Parathyroid adenoma (tissue), 2 donors: ENCODE data around the gene PLIN1.

Experiments
- H2AFZ ChIP-seq: fragments of 300-600 bp; sonication (generic); one replicate; pipeline ENCODE4 v1.7.0; 2017; ENCODE audit warnings: antibody characterized with exemption, mild to moderate bottlenecking
- H3K27ac ChIP-seq: fragments of 300-600 bp; sonication (generic); one replicate; pipeline ENCODE4 v1.7.0; 2017
- H3K27me3 ChIP-seq: fragments of 300-600 bp; sonication (generic); one replicate; pipeline ENCODE4 v1.7.0; 2017; ENCODE audit warnings: low read length; ENCODE audit not compliant: control insufficient read depth, insufficient read depth
- H3K36me3 ChIP-seq: fragments of 300-600 bp; sonication (generic); one replicate; pipeline ENCODE4 v1.7.0; 2017; ENCODE audit warnings: low read length; ENCODE audit not compliant: control insufficient read depth, insufficient read depth
- H3K4me1 ChIP-seq: fragments of 300-600 bp; sonication (generic); one replicate; pipeline ENCODE4 v1.7.0; 2017; ENCODE audit warnings: control low read depth
- H3K4me2 ChIP-seq: fragments of 300-600 bp; sonication (generic); one replicate; pipeline ENCODE4 v1.7.0; 2017; ENCODE audit warnings: low read length
- H3K4me3 ChIP-seq: fragments of 300-600 bp; sonication (generic); one replicate; pipeline ENCODE4 v1.7.0; 2017; ENCODE audit warnings: low read depth, low read length
- H3K79me2 ChIP-seq: fragments of 300-600 bp; sonication (generic); one replicate; pipeline ENCODE4 v1.7.0; 2017; ENCODE audit warnings: control low read depth
- H3K9ac ChIP-seq: fragments of 300-600 bp; sonication (generic); one replicate; pipeline ENCODE4 v1.7.0; 2017; ENCODE audit warnings: mild to moderate bottlenecking
- H3K9me3 ChIP-seq: fragments of 300-600 bp; sonication (generic); one replicate; pipeline ENCODE4 v1.7.0; 2017; ENCODE audit warnings: low read length; ENCODE audit not compliant: control insufficient read depth
- TF ChIP-seq, protein P1 (sequence below): fragments of 300-600 bp; sonication (generic); IDR thresholded peaks from one replicate; pipeline ENCODE4 v1.7.0; 2017; ENCODE audit warnings: antibody characterized with exemption, mild to moderate bottlenecking
- donor health status: primary hyperparathyroidism.

Gene PLIN1

DNA sequence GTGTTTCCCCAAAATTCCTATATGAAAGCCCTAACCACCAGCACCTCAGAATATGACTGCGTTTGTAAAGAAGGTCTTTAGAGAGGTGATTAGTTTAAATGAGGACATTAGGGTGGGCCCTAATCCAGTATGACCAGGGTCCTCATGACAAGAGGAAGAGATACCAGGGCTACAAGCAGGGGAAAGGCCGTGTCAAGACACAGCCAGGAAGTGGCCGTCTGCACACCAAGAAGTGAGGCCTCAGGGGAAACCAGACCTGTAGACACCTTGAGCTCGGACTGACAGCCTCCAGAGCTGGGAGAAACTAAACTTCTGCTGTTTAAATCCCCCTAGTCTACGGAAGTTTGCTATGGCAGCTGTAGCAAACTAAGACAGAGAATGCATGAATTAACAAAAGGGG is 38.1 kb downstream of the PLIN1 start:
- TF ChIP-seq, protein P1, sequence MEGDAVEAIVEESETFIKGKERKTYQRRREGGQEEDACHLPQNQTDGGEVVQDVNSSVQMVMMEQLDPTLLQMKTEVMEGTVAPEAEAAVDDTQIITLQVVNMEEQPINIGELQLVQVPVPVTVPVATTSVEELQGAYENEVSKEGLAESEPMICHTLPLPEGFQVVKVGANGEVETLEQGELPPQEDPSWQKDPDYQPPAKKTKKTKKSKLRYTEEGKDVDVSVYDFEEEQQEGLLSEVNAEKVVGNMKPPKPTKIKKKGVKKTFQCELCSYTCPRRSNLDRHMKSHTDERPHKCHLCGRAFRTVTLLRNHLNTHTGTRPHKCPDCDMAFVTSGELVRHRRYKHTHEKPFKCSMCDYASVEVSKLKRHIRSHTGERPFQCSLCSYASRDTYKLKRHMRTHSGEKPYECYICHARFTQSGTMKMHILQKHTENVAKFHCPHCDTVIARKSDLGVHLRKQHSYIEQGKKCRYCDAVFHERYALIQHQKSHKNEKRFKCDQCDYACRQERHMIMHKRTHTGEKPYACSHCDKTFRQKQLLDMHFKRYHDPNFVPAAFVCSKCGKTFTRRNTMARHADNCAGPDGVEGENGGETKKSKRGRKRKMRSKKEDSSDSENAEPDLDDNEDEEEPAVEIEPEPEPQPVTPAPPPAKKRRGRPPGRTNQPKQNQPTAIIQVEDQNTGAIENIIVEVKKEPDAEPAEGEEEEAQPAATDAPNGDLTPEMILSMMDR, result no peak
- H3K4me1 ChIP-seq, result no peaks in the 10 kb centered on the region
- no peak overlapping the region for H3K4me2 ChIP-seq
- H3K9me3 ChIP-seq, result no peaks in the 10 kb centered on the region
- H3K9ac ChIP-seq, result no peak overlapping the region
- no peaks in the 10 kb centered on the region for H3K79me2 ChIP-seq
- H3K27me3 ChIP-seq, result no peaks in the 10 kb centered on the region
- H3K36me3 ChIP-seq, result no peaks in the 10 kb centered on the region
- H3K4me3 ChIP-seq, result no peak overlapping the region
- H3K27ac ChIP-seq, result no peak overlapping the region
- no peak overlapping the region for H2AFZ ChIP-seq

DNA sequence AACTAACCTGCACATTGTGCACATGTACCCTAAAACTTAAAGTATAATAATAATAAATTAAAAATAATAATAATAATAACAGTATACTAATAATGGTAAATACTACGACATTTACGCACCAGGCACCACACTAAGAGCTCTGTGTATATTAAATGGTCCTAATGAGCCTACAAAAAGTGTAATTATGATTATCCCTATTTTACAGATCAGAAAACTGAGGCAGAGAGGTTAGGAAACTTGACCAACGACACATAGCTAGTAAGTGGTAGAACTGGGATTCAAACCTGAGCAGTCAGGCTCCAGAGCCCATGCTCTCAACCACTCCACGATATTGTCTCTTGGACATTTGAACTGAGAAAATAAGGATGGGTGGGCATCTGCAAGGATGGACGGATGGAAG is 38.9 kb downstream of the PLIN1 start:
- Histone ChIP-seq H3K9me3 (no peaks in the 10 kb centered on the region), H3K4me3 (no peak overlapping the region), H3K4me1 (no peaks in the 10 kb centered on the region), H3K36me3 (no peaks in the 10 kb centered on the region), H3K27ac (no peak overlapping the region), H3K4me2 (no peak overlapping the region), H2AFZ (no peak overlapping the region), H3K79me2 (no peaks in the 10 kb centered on the region), H3K27me3 (no peaks in the 10 kb centered on the region), H3K9ac (no peak overlapping the region)
- TF ChIP-seq, protein P1, result no peak

DNA sequence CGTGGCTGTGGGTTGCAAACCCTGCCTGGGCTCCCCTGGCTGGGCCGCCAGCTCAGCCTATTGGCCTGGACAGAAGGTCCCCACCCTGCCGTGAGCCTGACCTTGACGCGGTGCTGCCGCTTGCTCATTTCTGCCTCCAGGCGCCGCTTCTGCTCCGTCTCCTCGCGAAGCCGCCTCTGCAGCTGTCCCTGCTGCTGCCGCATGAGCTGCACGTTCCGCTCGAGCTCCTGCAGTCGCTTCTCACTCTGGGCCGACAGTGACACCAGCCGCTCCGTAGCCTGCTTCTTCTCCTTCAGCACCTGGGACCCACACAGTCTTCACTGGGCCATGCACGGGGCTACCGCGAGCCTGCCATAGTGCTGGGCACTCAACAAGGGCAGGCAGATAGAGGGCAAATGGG is 45.6 kb downstream of the PLIN1 start:
- H3K9me3 ChIP-seq, result no peaks in the 10 kb centered on the region
- no peaks in the 10 kb centered on the region for H3K27me3 ChIP-seq
- H3K79me2 ChIP-seq, result no peaks in the 10 kb centered on the region
- H2AFZ ChIP-seq, result no peak overlapping the region
- no peaks in the 10 kb centered on the region for H3K4me1 ChIP-seq
- H3K4me2 ChIP-seq, result no peak overlapping the region
- H3K36me3 ChIP-seq, result no peaks in the 10 kb centered on the region
- no peak overlapping the region for H3K9ac ChIP-seq
- TF ChIP-seq, protein P1, result no peak
- no peak overlapping the region for H3K4me3 ChIP-seq
- no peak overlapping the region for H3K27ac ChIP-seq

DNA sequence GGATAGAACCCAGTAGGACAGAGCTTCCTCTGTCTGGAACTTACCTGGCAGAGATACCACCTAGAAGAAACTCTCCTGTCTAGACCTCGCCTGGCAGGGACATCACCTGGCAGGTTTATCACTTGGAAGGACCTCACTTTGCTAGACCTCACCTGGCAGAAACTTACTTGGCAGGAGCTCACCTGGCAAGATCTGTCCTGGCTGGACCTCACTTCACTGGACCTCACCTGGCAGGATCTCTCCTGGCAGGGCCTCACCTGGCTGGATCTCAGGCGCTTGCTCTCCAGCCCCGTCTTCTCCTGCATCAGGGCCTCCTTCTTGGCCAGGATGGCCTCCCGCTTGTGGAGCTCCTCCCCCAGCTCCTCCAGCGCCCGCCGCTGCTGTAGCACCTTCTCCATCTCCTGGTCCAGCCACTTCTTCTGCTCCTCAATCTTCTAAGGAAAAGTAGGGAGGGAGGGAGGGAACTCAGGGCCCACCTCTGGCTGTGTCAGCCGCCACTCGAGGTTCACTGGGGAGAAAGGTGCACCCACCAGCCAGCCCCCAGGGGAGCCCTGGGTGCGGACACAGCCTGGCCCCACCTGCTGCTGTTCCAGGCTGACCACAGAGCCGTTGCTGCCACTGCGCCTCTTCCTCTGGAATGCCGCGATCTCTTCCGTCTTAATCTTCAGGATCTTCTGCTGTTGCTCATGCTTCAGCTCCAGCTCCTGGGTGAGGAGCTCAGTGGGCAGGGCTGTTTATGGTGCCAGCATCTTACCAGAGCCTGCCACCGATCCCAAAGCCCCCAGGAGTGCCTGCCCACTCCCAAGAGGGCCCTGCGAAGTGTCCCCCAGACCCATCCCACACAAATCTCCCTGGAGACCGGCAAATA is 46.4 kb downstream of the PLIN1 start:
- H3K4me3 ChIP-seq, result no peak overlapping the region
- H3K79me2 ChIP-seq, result no peaks in the 10 kb centered on the region
- no peak overlapping the region for H3K4me2 ChIP-seq
- no peak overlapping the region for H2AFZ ChIP-seq
- no peaks in the 10 kb centered on the region for H3K4me1 ChIP-seq
- H3K27ac ChIP-seq, result no peak overlapping the region
- TF ChIP-seq, protein P1, result no peak
- no peaks in the 10 kb centered on the region for H3K9me3 ChIP-seq
- H3K36me3 ChIP-seq, result no peaks in the 10 kb centered on the region
- no peaks in the 10 kb centered on the region for H3K27me3 ChIP-seq
- H3K9ac ChIP-seq, result no peak overlapping the region

DNA sequence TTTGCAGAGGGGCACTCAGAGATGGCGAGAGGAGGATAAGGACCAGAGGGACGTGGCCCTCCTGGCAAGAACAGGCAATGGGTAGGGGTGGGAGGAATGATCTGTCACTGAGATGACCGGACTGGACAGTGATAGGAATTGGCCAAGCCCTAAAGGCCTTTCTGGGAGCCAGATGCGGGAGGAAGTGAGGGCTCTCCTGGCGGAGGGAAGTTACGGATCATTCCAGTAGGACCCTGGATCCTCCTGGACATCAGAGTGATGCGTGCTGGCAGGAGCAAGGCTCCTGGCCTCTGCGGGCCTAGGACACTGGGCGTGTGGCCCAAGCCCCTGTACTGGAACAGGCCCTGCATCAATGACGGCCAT is 47.3 kb downstream of the PLIN1 start:
- H3K27me3 ChIP-seq, result no peaks in the 10 kb centered on the region
- no peaks in the 10 kb centered on the region for H3K36me3 ChIP-seq
- no peak overlapping the region for H2AFZ ChIP-seq
- H3K4me3 ChIP-seq, result no peak overlapping the region
- TF ChIP-seq, protein P1, result no peak
- H3K4me2 ChIP-seq, result no peak overlapping the region
- H3K79me2 ChIP-seq, result no peaks in the 10 kb centered on the region
- H3K9ac ChIP-seq, result no peak overlapping the region
- no peaks in the 10 kb centered on the region for H3K4me1 ChIP-seq
- H3K27ac ChIP-seq, result no peak overlapping the region
- H3K9me3 ChIP-seq, result no peaks in the 10 kb centered on the region
